Ovary (tissue), 9 donors: ENCODE results near the gene SPPL2C. TPM values are rescaled to one million over a fixed set of nuclear protein-coding genes. Genes with fewer than 3 reads are reported as not detected.

ENCODE experiments used
- DNase-seq, 5 donors: peaks; one replicate each; pipeline ENCODE4 v3.0.0-alpha.2; 2019 to 2020
- H3K27ac ChIP-seq, 2 donors: fragments of 200-600 bp; one replicate each; pipeline versions ENCODE4 v1.5.1 to v1.8.0; 2019 to 2022
- H3K27me3 ChIP-seq: fragments of 200-600 bp; one replicate; pipeline ENCODE4 v1.8.0; 2022
- H3K36me3 ChIP-seq: fragments of 200-600 bp; sonication (generic); one replicate; pipeline ENCODE4 v1.5.1; 2019
- H3K4me1 ChIP-seq: one replicate; pipeline ENCODE4 v1.8.1; 2013; ENCODE audit warnings: mild to moderate bottlenecking, moderate library complexity; ENCODE audit not compliant: insufficient read depth
- H3K4me3 ChIP-seq: fragments of 200-600 bp; sonication (generic); one replicate; pipeline ENCODE4 v1.5.1; 2017
- H3K9me3 ChIP-seq, 2 donors: fragments of 200-600 bp in 1 of 2; sonication (generic) in 1 of 2; one replicate each; pipeline versions ENCODE4 v1.5.1 to v1.8.1; 2013 to 2019; ENCODE audit warnings: mild to moderate bottlenecking in 1 of 2, moderate library complexity in 1 of 2
- EP300 ChIP-seq: sonication (generic); formaldehyde crosslinking; IDR thresholded peaks from one replicate; pipeline ENCODE4 v1.6.1; 2017; ENCODE audit warnings: antibody characterized with exemption
- POLR2A ChIP-seq: fragments of 450-650 bp; IDR thresholded peaks from one replicate; pipeline ENCODE4 v1.6.1; 2017; ENCODE audit warnings: antibody characterized with exemption, mild to moderate bottlenecking, moderate library complexity
- WGBS, 3 donors: extraction: QIAGEN DNeasy Blood & Tissue Kit in 1 of 3; methylation state at CpG; one replicate each; pipeline versions ENCODE4 v1.1.5 to v1.1.7; 2013 to 2017; 5-methylcytosine and 5-hydroxymethylcytosine counted together
- intact Hi-C, 4 donors: fragments of 100-400 bp; cut with DNase I; formaldehyde crosslinking; loops; one replicate each; pipeline versions ENCODE4 v1.11.0 to v1.15.1; 2022 to 2023
- polyA plus RNA-seq, 2 donors: library from polyadenylated mRNA; stranded (reverse); fragments of 200-250 nt in 1 of 2; fragments of 350-450 nt in 1 of 2; fragmentation: Illumina TruSeq in 1 of 2; extraction: RNeasy Lipid Tissue Mini Kit (QIAGEN cat#74804) in 1 of 2; gene quantifications; one replicate each; pipeline ENCODE4 v1.2.3, GENCODE V29; 2013 to 2014
- total RNA-seq, 7 donors: library from RNA; depleted of rRNA in 2 of 7; stranded (reverse); fragments of >200 nt in 2 of 7; fragmentation: NEBNext Ultra II Directional in 3 of 7; extraction: Animal tissue kit (Norgen Biotek cat#: 25700) in 3 of 7; gene quantifications; one replicate each; pipeline versions ENCODE4 v1.1.0 to v1.2.4, GENCODE V29; 2016 to 2023
- TF ChIP-seq, protein P1 (sequence below), 3 donors: fragments of 450-650 bp in 2 of 3; fragments of 200-600 bp in 1 of 3; IDR thresholded peaks; one replicate each; pipeline versions ENCODE4 v1.5.1 to v1.8.0; 2016 to 2022; ENCODE audit warnings: antibody characterized with exemption in 3 of 3, mild to moderate bottlenecking in 1 of 3
- donor health status: DM: no; HTN: no; CAD: no; lungs with moderate emphysema.
- donor health status: DM: no; HTN: no; CAD: no.
- donor health status: Bipolar disorder and iron deficiency.
- donor health status: DM: yes; HTN: yes; CAD: no.
- donor health status: DM: no; HTN: no; CAD: no.
- donor health status: DM: yes; HTN: yes; CAD: no.

The SPPL2C gene
- total and polyA plus RNA-seq, 9 donors = not detected

DNA sequence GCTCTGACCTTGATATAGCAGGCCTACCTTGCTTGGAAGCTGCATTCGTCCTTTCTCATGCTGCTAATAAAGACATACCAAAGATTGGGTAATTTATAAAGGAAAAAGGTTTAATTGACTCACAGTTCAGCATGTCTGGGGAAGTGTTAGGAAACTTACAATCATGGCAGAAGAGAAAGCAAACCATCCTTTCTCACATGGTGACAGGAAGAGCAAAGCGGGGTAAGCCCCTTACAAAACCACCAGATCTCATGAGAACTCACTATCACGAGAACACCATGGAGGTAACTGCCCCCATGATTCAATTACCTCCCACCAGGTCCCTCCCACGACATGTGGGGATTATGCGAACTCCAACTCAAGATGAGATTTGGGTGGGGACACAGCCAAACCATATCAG, 43.7 kb downstream of the SPPL2C start:
- H3K27me3 ChIP-seq = no peaks in the 10 kb centered on the region
- intact Hi-C loops = no loop called here

DNA sequence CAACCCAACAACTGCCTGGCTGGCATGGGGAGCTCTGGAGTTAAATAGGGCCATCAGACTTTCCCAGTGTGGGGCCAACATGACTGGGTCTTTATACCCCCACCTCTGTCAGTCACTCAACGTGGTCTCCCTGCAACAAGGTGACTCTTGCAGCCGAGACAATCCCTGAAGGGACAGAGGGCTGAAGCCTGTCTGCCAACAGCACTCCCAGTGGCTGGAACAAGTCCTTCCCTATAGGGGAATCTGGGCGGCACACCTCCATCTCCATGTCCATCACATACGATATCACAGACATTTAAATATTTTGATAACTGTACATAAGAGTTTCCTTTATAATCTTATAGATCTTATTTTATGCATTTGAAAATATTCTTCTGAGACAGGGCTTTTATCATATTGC, 44.9 kb downstream of the SPPL2C start:
- no peaks in the 10 kb centered on the region for H3K36me3 ChIP-seq
- no peaks in the 10 kb centered on the region for H3K4me1 ChIP-seq
- 29 to 37% (median 31%) methylated on average over 4 of the region's 4 CpGs for WGBS, 3 donors
- H3K27ac ChIP-seq = no peak overlapping the region
- intact Hi-C loops = no loop called here
- no peak for DNase-seq
- no peaks in the 10 kb centered on the region for H3K27me3 ChIP-seq
- H3K9me3 ChIP-seq = no peaks in the 10 kb centered on the region
- TF ChIP-seq, protein P1, sequence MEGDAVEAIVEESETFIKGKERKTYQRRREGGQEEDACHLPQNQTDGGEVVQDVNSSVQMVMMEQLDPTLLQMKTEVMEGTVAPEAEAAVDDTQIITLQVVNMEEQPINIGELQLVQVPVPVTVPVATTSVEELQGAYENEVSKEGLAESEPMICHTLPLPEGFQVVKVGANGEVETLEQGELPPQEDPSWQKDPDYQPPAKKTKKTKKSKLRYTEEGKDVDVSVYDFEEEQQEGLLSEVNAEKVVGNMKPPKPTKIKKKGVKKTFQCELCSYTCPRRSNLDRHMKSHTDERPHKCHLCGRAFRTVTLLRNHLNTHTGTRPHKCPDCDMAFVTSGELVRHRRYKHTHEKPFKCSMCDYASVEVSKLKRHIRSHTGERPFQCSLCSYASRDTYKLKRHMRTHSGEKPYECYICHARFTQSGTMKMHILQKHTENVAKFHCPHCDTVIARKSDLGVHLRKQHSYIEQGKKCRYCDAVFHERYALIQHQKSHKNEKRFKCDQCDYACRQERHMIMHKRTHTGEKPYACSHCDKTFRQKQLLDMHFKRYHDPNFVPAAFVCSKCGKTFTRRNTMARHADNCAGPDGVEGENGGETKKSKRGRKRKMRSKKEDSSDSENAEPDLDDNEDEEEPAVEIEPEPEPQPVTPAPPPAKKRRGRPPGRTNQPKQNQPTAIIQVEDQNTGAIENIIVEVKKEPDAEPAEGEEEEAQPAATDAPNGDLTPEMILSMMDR (IDR thresholded peaks at IDR 0.05) = no peak
- TF ChIP-seq POLR2A = no peak
- no peak for TF ChIP-seq EP300
- no peak overlapping the region for H3K4me3 ChIP-seq

More for the DNA sequence above, 43.7 kb downstream of the SPPL2C start:
- WGBS, 3 donors = 51 to 54% (median 51%) methylated on average over 5 of the region's 5 CpGs
- no peak overlapping the region for H3K4me3 ChIP-seq
- H3K4me1 ChIP-seq = no peaks in the 10 kb centered on the region
- no peaks in the 10 kb centered on the region for H3K9me3 ChIP-seq
- H3K27ac ChIP-seq = no peak overlapping the region
- DNase-seq = no peak
- H3K36me3 ChIP-seq = no peaks in the 10 kb centered on the region
- TF ChIP-seq EP300 (no peak), POLR2A (no peak)
- TF ChIP-seq, protein P1 (IDR thresholded peaks at IDR 0.05) = no peak

DNA sequence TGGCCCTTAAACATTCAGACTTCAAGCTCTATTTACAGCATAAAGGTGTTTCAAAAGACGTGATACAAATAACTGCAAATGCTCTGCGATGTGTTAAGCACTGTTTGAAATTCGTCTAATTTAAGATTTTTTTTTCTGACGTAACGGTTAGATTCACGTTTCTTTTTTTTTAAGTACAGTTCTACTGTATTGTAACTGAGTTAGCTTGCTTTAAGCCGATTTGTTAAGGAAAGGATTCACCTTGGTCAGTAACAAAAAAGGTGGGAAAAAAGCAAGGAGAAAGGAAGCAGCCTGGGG, 49.0 kb downstream of the SPPL2C start:
- Histone ChIP-seq H3K36me3 (no peaks in the 10 kb centered on the region), H3K4me1 (peaks cover 4% of the 10 kb centered on the region), H3K9me3 (no peaks in the 10 kb centered on the region), H3K4me3 (peak overlapping the region; percentile 60), H3K27me3 (no peaks in the 10 kb centered on the region), H3K27ac (peak overlapping the region in 1 of 2 donors; percentile 12)
- DNase-seq = no peak
- intact Hi-C loops = no loop called here
- 36 to 44% (median 39%) methylated on average over 7 of the region's 7 CpGs for WGBS, 3 donors
- TF ChIP-seq EP300 (no peak), POLR2A (no peak)
- TF ChIP-seq, protein P1 (IDR thresholded peaks at IDR 0.05) = no peak

DNA sequence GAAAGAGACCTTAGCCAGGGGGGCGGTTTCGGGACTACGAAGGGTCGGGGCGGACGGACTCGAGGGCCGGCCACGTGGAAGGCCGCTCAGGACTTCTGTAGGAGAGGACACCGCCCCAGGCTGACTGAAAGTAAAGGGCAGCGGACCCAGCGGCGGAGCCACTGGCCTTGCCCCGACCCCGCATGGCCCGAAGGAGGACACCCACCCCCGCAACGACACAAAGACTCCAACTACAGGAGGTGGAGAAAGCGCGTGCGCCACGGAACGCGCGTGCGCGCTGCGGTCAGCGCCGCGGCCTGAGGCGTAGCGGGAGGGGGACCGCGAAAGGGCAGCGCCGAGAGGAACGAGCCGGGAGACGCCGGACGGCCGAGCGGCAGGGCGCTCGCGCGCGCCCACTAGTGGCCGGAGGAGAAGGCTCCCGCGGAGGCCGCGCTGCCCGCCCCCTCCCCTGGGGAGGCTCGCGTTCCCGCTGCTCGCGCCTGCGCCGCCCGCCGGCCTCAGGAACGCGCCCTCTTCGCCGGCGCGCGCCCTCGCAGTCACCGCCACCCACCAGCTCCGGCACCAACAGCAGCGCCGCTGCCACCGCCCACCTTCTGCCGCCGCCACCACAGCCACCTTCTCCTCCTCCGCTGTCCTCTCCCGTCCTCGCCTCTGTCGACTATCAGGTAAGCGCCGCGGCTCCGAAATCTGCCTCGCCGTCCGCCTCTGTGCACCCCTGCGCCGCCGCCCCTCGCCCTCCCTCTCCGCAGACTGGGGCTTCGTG, 49.5 kb downstream of the SPPL2C start, which contains the start of gene MAPT:
Gene MAPT (plus strand): TSS at position 533 of the 763 bp plus-strand sequence. CDS start 67,784 bp downstream, outside the sequence.
- Histone ChIP-seq H3K9me3 (no peaks in the 10 kb centered on the region), H3K27me3 (no peaks in the 10 kb centered on the region), H3K36me3 (no peaks in the 10 kb centered on the region), H3K27ac (peak within 1 kb of the TSS in 1 of 2 donors; percentile 12), H3K4me3 (peak within 1 kb of the TSS; percentile 60), H3K4me1 (peaks cover 4% of the 10 kb centered on the region)
- intact Hi-C loops = no loop called here
- peak; percentile 85 to 95 (median 87) for DNase-seq
- 1 to 2% (median 1%) methylated on average over 59 to 95 of the region's 97 CpGs for WGBS, 3 donors
- TF ChIP-seq EP300 = no peak
- no peak for TF ChIP-seq POLR2A
- TF ChIP-seq, protein P1 (IDR thresholded peaks at IDR 0.05) = peak; percentile 88 to 95 (median 89)
